GM19455 (cell line): Measurements from ENCODE around the gene ANKRD24.
"Not testable (repeated sequence)": the region's sequence is repeated elsewhere in the genome, so short reads cannot be mapped to it uniquely, and the experiment has no call there.

ENCODE experiments used
- ATAC-seq: cut with Tn5 transposase; IDR thresholded peaks from one replicate; pipeline ENCODE4 v1.9.1; 2021; ENCODE audit not compliant: unreplicated experiment

The ANKRD24 gene

GRCh38 chr19:4197625-4198466 is 15.4 kb downstream of the ANKRD24 start:
- ATAC-seq: no peak

GRCh38 chr19:4198467-4199126 is 16.1 kb downstream of the ANKRD24 start:
- ATAC-seq: no peak

- ATAC-seq: no peak
These were observed 17.3 kb downstream of the ANKRD24 start for GRCh38 chr19:4199699-4200293.

GRCh38 chr19:4200940-4201542 is 18.6 kb downstream of the ANKRD24 start:
- ATAC-seq: no peak

- no peak for ATAC-seq
These were observed 19.3 kb downstream of the ANKRD24 start for GRCh38 chr19:4201798-4202197.

GRCh38 chr19:4206818-4207484 is 24.5 kb downstream of the ANKRD24 start:
- ATAC-seq: no peak

- ATAC-seq: no peak
These were observed 26.1 kb downstream of the ANKRD24 start for GRCh38 chr19:4208385-4209094.

- no peak for ATAC-seq
These were observed 27.8 kb downstream of the ANKRD24 start for GRCh38 chr19:4210166-4210731.

- ATAC-seq: no peak
These were observed 30.6 kb downstream of the ANKRD24 start for GRCh38 chr19:4213116-4213515.

- ATAC-seq: no peak
These were observed 33.3 kb downstream of the ANKRD24 start for GRCh38 chr19:4215807-4216206.

- ATAC-seq: no peak
These were observed 34.4 kb downstream of the ANKRD24 start for GRCh38 chr19:4216846-4217245.

- ATAC-seq: no peak
These were observed 35.2 kb downstream of the ANKRD24 start for GRCh38 chr19:4217429-4218264.

- not testable (repeated sequence) for ATAC-seq
These were observed 36.0 kb downstream of the ANKRD24 start for GRCh38 chr19:4218523-4218922.

- no peak for ATAC-seq
These were observed 37.7 kb downstream of the ANKRD24 start for GRCh38 chr19:4220188-4220587.

GRCh38 chr19:4224470-4224869 is 42.0 kb downstream of the ANKRD24 start:
- ATAC-seq: no peak

GRCh38 chr19:4225885-4226284 is 43.4 kb downstream of the ANKRD24 start:
- no peak for ATAC-seq

- ATAC-seq: no peak
These were observed 45.3 kb downstream of the ANKRD24 start for GRCh38 chr19:4227771-4228170.

- ATAC-seq: no peak
These were observed 46.3 kb downstream of the ANKRD24 start for GRCh38 chr19:4228765-4229178.
